Measurements from ENCODE around the gene MGME1.
"Not testable (repeated sequence)": the region's sequence is repeated elsewhere in the genome, so short reads cannot be mapped to it uniquely, and the experiment has no call there.

The MGME1 gene

DNA sequence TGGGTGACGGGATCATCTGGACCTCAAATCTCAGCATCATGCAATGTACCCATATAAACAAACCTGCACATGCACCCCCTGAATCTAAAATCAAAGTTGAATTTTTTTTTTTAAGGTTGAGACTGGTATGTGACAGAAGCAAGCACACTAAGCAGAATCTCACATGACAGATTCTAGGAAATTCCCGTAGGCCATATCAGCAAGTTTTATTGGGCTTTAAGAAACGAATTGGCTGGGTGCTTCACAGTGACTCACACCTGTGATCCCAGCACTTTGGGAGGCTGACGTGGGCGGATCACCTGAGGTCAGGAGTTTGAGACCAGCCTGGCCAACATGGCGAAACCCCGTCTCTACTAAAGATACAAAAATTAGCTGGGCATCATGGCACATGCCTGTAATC, 58.2 kb downstream of the MGME1 start:
- not testable (repeated sequence) for DNase-seq

DNA sequence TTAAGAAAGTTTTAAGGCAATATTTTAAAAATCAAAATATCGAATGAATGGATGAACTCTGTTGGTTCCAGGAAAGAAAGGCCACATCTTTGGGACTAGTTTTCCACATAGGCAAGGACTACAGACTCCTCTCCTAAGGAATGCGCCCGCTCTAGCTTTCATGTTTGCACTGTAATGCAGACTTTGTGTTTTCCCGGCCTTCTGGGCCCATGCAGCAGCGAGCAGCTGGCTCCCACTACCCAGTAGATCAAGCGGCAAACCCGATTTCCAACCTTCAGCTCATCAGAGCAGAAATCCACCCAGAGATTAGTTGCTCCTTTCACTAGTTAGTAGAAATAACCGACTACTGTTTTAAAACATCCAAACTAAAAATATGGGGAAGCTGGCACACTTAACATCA, 61.2 kb downstream of the MGME1 start:
- DNase-seq, result no peak

GRCh38 chr20:18031050-18031449, 62.2 kb downstream of the MGME1 start:
- no peak for DNase-seq

GRCh38 chr20:18031888-18032509, 63.2 kb downstream of the MGME1 start:
- no peak for DNase-seq

GRCh38 chr20:18032977-18033892, 64.4 kb downstream of the MGME1 start:
- no peak for DNase-seq

- DNase-seq, result no peak
Measured at GRCh38 chr20:18034039-18034438, 65.2 kb downstream of the MGME1 start.

- no peak for DNase-seq
Measured at GRCh38 chr20:18039063-18039462, 70.2 kb downstream of the MGME1 start.
